Activated CD8-positive, alpha-beta T cell treated with anti-CD3 and anti-CD28 coated beads, Interleukin-2, amount 10 ng/mL, durations not matched to agents 7 days and 5 days (primary cell): ENCODE results near the gene IL36RN. TPM values are rescaled to one million over a fixed set of nuclear protein-coding genes. Genes with fewer than 3 reads are reported as not detected.

Source experiments
- ATAC-seq: fragments of 150-1000 bp; cut with Tn5 transposase; one replicate; pipeline ENCODE4 v1.10.0; 2021; ENCODE audit warnings: moderate library complexity
- CTCF ChIA-PET: fragments of 350-600 bp; sonication (Branson Sonifier 250); formaldehyde crosslinking; loops from one replicate; lab custom pipeline; 2021; ENCODE audit warnings: antibody characterized with exemption; lab: Charles Lee
- POLR2A ChIA-PET: fragments of 350-600 bp; sonication (Branson Sonifier 250); formaldehyde crosslinking; loops from one replicate; lab custom pipeline; 2021; ENCODE audit warnings: antibody characterized with exemption; lab: Charles Lee
- DNase-seq: peaks from one replicate; pipeline ENCODE4 v3.0.0-alpha.2; 2020
- H3K27ac Mint-ChIP-seq: one replicate; pipeline ENCODE4 v1.8.0; 2021; ENCODE audit warnings: mild to moderate bottlenecking, mixed read lengths
- H3K27me3 Mint-ChIP-seq: one replicate; pipeline ENCODE4 v1.8.0; 2021; ENCODE audit warnings: low read depth, mixed read lengths
- H3K36me3 Mint-ChIP-seq: one replicate; pipeline ENCODE4 v1.8.0; 2021; ENCODE audit warnings: low read depth, mixed read lengths
- H3K4me1 Mint-ChIP-seq: one replicate; pipeline ENCODE4 v1.8.0; 2021; ENCODE audit warnings: low read depth, mixed read lengths
- H3K4me3 Mint-ChIP-seq: one replicate; pipeline ENCODE4 v1.8.0; 2021; ENCODE audit warnings: mild to moderate bottlenecking, mixed read lengths
- H3K9me3 Mint-ChIP-seq: one replicate; pipeline ENCODE4 v1.8.0; 2022; ENCODE audit warnings: mixed read lengths; ENCODE audit not compliant: insufficient read depth
- total RNA-seq, 2 experiments: library from RNA; stranded (reverse); gene quantifications; one replicate each; pipeline ENCODE4 v1.2.3, GENCODE V29; 2021

IL36RN gene
- total RNA-seq, 2 experiments from 2014 or later: not detected

DNA sequence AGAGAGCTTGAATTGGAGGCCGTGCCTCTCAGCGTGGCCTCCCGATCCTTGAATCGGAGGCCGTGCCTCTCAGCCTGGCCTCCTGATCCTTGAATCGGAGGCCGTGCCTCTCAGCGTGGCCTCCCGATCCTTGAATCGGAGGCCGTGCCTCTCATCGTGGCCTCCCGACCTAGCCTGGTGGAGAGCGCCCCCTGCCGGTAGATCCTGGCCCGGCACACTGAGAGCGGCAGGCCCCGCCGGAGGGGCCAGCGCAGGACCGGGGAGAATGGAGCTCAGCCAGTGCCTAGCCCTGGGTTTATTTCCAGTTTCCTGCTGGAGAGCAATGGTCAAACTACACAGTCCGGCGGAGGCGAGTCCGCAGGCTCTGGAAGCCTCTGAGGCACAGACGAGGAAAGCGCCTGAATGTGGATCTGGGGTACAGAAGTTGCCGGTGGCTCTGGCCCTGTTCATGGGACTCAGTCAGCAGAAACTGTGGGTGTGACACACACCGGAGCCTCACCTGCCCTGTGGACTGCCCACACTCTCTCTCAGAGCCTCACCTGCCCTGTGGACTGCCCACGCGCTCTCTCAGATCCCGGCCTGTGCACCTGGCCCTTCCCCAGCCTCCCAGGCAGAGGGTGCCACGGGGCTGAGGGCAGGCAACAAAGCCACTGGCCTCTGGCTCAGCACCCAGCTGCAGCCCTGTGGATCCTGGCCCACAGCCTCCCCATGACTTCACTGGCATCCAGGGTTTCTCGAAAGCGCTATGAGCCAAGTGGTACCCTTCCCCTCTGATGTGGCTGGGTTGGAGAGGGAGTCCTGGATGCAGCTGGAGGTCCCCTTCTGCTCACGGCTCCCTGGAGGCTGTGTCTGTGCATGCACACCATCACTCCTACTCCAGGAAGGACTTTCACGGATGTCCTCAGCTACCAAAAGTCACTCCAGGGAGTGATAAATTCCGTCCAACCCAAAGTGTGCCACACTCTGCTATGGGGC is 7.8 kb upstream of the IL36RN start:
- CTCF ChIA-PET: interaction anchor here (1.0 to 1.5 kb wide), 2 partner anchors 13 to 110 kb away, joined by 3 to 4 read pairs; no protein-coding TSS in a partner anchor
- Mint-ChIP-seq H3K27ac (no peak overlapping the region), H3K9me3 (peaks cover 12% of the 10 kb centered on the region), H3K27me3 (peaks cover 4% of the 10 kb centered on the region), H3K4me1 (peaks cover 6% of the 10 kb centered on the region), H3K4me3 (no peak overlapping the region), H3K36me3 (no peaks in the 10 kb centered on the region)
- ATAC-seq (no peak), DNase-seq (no peak)
- POLR2A ChIA-PET: no interaction called here

DNA sequence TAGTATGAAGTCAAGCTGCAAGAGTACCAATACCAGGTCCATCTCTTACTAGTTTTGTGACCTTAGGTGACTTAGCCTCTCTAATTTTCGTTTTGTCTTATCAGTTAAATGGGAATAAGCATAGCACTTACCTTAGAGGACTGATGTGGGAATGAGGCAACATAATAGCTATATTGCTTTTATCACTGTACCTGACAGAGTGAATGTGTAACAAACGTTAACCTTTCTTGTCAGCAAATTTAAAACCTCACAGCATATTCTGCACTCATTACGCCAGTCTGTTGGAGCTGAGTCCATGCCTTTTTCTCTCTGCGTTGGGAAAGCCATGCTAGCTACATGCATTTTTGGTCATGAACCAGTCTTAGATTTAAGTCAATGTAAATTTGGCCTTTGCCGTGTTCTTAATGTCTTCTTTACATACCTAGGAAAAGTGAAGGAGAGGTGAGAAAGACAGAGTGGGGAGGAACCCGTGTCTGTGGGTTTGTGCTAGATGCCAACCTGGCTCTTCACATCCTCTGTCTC is 6.5 kb upstream of the IL36RN start, which contains the start of gene IL36B:
TSS of gene IL36B (minus strand) at position 472 of the 522 bp plus-strand sequence.
- no peak within 1 kb of the TSS for H3K4me3 Mint-ChIP-seq
- peaks cover 6% of the 10 kb centered on the region for H3K4me1 Mint-ChIP-seq
- CTCF ChIA-PET: interaction anchor here (1.0 to 1.5 kb wide), 2 partner anchors 14 to 111 kb away, joined by 3 to 4 read pairs; no protein-coding TSS in a partner anchor
- ATAC-seq: no peak
- DNase-seq: no peak
- no peak within 1 kb of the TSS for H3K27ac Mint-ChIP-seq
- H3K9me3 Mint-ChIP-seq: peaks cover 12% of the 10 kb centered on the region
- H3K36me3 Mint-ChIP-seq: no peaks in the 10 kb centered on the region
- peaks cover 4% of the 10 kb centered on the region for H3K27me3 Mint-ChIP-seq
- POLR2A ChIA-PET: no interaction called here

DNA sequence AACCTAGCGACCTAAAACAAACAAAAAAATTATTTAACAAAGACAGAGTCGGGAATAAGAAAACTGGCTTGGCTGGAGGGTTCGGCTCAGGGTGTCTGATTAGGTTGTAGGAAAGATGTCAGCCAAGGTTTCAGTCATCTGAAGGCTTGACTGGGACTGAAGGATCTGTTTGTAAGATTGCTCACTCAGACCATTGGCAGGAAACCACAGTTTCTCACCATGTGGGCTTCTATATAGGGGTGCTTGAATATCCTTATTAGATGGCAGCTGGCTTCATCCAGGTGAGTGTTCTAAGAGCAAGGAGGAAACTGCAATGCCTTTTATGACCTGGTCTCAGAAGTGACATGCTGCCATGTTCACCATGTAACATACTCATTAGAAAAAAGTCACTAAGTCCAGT is 5.3 kb upstream of the IL36RN start:
- H3K27ac Mint-ChIP-seq: no peak overlapping the region
- ChIA-PET CTCF (no interaction called here), POLR2A (no interaction called here)
- ATAC-seq: no peak
- H3K36me3 Mint-ChIP-seq: no peaks in the 10 kb centered on the region
- peaks cover 4% of the 10 kb centered on the region for H3K27me3 Mint-ChIP-seq
- peaks cover 6% of the 10 kb centered on the region for H3K4me1 Mint-ChIP-seq
- no peak overlapping the region for H3K4me3 Mint-ChIP-seq
- peaks cover 12% of the 10 kb centered on the region for H3K9me3 Mint-ChIP-seq
- no peak for DNase-seq

DNA sequence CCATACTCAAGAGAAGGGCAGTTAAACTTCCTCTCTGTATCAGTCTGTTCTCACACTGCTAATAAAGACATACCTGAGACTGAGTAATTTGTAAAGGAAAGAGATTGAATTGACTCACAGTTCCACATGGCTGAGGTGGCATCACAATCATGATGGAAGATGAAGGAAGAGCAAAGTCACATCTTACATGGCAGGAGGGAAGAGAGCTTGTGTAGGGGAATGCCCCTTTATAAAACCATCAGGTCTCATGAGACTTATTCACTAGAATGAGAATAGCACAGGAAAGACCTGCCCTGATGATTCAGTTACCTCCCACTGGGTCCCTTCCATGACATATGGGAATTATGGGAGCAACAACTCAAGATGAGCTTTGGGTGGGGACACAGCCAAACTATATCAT is 4.9 kb upstream of the IL36RN start:
- ChIA-PET CTCF (no interaction called here), POLR2A (no interaction called here)
- no peaks in the 10 kb centered on the region for H3K36me3 Mint-ChIP-seq
- H3K4me1 Mint-ChIP-seq: peaks cover 6% of the 10 kb centered on the region
- no peak overlapping the region for H3K4me3 Mint-ChIP-seq
- H3K9me3 Mint-ChIP-seq: peaks cover 12% of the 10 kb centered on the region
- H3K27me3 Mint-ChIP-seq: peaks cover 1% of the 10 kb centered on the region
- no peak for ATAC-seq
- no peak for DNase-seq
- H3K27ac Mint-ChIP-seq: no peak overlapping the region

DNA sequence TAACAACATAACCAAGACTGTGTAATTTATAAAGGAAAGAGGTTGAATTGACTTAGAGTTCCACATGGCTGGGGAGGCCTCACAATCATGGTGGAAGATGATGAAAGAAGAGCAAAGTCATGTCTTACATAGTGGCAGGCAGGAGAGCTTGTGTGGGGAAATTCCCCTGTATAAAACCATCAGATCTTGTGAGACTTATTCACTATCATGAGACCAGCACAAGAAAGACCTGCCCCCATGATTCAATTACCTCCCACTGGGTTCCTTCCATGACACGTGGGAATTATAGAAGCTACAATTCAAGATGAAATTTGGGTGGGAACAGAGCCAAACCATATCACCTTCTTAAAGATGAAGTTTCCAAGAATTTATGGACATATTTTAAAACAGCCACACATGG is 2.5 kb upstream of the IL36RN start:
- no peak for ATAC-seq
- no peaks in the 10 kb centered on the region for H3K27me3 Mint-ChIP-seq
- ChIA-PET POLR2A (no interaction called here), CTCF (interaction anchor here (1.1 to 2.5 kb wide), 2 partner anchors 24 to 216 kb away, joined by 3 to 5 read pairs; no protein-coding TSS in a partner anchor)
- peak; percentile 1 for DNase-seq
- no peaks in the 10 kb centered on the region for H3K36me3 Mint-ChIP-seq
- peaks cover 12% of the 10 kb centered on the region for H3K9me3 Mint-ChIP-seq
- H3K27ac Mint-ChIP-seq: no peak overlapping the region
- H3K4me3 Mint-ChIP-seq: no peak overlapping the region
- H3K4me1 Mint-ChIP-seq: peaks cover 6% of the 10 kb centered on the region

DNA sequence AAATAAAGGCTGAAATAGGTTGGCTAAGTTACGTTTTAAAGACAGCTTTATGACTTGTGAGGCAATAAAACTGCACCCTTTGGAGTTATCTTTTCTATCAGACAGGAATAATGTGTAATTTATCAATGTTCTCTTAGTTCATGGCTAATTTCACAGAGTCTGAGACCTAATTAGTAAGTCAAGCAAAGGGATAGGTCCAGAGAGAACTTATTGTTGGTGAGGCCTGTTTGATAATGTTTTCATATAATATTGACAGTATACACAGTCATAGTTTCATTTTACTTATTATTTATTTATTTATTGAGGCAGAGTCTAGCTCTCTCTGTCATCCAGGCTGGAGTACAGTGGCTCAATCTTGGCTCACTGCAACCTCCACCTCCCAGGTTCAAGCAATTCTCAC is 1.9 kb upstream of the IL36RN start:
- H3K4me1 Mint-ChIP-seq: peaks cover 6% of the 10 kb centered on the region
- no peak for ATAC-seq
- H3K36me3 Mint-ChIP-seq: no peaks in the 10 kb centered on the region
- ChIA-PET CTCF (interaction anchor here (1.1 to 2.5 kb wide), 2 partner anchors 23 to 216 kb away, joined by 3 to 5 read pairs; no protein-coding TSS in a partner anchor), POLR2A (no interaction called here)
- no peak overlapping the region for H3K4me3 Mint-ChIP-seq
- H3K9me3 Mint-ChIP-seq: peaks cover 12% of the 10 kb centered on the region
- H3K27me3 Mint-ChIP-seq: no peaks in the 10 kb centered on the region
- H3K27ac Mint-ChIP-seq: no peak overlapping the region
- no peak for DNase-seq

DNA sequence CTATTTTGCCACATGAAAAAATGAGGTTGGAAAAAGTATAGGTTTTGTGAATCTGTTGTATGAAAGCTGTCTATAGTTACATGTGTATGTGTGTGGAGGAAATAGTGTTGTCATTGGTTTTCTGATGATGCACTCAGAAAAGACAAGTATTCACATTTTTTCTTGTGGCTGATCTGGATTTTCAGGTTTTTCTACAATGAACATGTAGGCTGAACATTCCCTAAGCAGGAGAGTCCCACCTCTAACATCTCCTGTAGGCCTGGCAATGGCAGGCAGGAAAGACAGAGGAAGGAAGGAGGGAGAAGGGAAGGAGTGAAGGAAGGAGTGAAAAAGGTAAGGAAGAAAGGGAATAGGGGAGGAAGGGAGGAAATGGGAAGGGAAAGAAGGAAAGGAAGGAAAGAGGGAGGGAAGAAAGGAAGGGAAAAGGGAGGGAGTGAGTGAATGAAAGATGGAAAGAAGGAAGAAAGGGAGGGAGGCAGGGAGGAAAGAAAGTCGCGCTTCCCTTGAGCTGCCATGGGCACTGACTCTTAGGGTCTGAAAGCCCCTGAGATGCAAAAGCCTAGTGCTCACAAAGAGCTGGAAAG is 495 bp upstream of the IL36RN start:
- no peak for ATAC-seq
- no peaks in the 10 kb centered on the region for H3K27me3 Mint-ChIP-seq
- H3K27ac Mint-ChIP-seq: no peak overlapping the region
- CTCF ChIA-PET: interaction anchor here (1.3 kb wide), 1 partner anchor 117 kb away, joined by 3 read pairs; no protein-coding TSS in a partner anchor
- no peak overlapping the region for H3K4me3 Mint-ChIP-seq
- peaks cover 5% of the 10 kb centered on the region for H3K4me1 Mint-ChIP-seq
- H3K36me3 Mint-ChIP-seq: no peaks in the 10 kb centered on the region
- POLR2A ChIA-PET: no interaction called here
- peaks cover 12% of the 10 kb centered on the region for H3K9me3 Mint-ChIP-seq
- DNase-seq: no peak

DNA sequence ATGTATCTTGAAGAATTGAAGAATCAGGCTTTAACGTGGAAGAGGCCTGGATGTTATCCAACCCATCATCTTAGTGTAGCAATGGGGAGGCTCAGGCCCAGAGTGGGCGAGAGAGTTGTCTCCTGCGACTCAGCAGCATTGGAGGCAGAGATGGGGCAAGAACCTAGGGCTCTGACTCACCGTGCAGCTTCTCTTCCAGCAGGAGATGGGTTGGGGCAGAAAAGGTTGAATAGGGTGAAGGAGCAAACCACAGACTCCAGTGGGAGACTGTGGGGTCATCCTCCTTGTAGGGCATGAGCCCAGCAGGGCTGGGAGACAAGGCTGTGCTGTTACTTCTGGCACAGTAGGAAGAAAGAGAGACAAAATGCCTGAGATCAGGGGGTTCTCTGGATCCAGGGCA is 1.4 kb downstream of the IL36RN start:
- CTCF ChIA-PET: no interaction called here
- Mint-ChIP-seq H3K9me3 (peaks cover 2% of the 10 kb centered on the region), H3K27me3 (peaks cover 2% of the 10 kb centered on the region), H3K36me3 (no peaks in the 10 kb centered on the region), H3K4me3 (no peak overlapping the region), H3K27ac (no peak overlapping the region), H3K4me1 (no peaks in the 10 kb centered on the region)
- POLR2A ChIA-PET: no interaction called here
- DNase-seq (peak; percentile 4), ATAC-seq (no peak)

DNA sequence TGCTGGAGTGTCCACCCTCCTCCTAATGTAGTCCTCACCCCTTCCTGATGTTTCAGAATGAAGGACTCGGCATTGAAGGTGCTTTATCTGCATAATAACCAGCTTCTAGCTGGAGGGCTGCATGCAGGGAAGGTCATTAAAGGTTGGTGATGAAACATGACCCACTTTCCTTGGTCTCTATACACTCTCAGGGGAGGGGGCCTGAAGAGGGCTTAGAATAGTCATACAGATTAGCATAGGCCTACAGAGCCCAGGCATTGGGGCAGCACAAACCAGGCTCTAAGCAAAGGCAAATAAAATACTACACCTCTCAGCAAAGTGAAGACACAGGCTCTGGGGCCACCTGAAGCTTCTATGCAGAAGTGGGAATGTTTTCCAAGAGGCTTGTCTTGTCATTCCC is 1.8 kb downstream of the IL36RN start:
- CTCF ChIA-PET: no interaction called here
- ATAC-seq (no peak), DNase-seq (peak; percentile 18)
- H3K27ac Mint-ChIP-seq: no peak overlapping the region
- POLR2A ChIA-PET: no interaction called here
- no peaks in the 10 kb centered on the region for H3K4me1 Mint-ChIP-seq
- no peaks in the 10 kb centered on the region for H3K9me3 Mint-ChIP-seq
- H3K27me3 Mint-ChIP-seq: peaks cover 2% of the 10 kb centered on the region
- H3K36me3 Mint-ChIP-seq: no peaks in the 10 kb centered on the region
- H3K4me3 Mint-ChIP-seq: no peak overlapping the region

DNA sequence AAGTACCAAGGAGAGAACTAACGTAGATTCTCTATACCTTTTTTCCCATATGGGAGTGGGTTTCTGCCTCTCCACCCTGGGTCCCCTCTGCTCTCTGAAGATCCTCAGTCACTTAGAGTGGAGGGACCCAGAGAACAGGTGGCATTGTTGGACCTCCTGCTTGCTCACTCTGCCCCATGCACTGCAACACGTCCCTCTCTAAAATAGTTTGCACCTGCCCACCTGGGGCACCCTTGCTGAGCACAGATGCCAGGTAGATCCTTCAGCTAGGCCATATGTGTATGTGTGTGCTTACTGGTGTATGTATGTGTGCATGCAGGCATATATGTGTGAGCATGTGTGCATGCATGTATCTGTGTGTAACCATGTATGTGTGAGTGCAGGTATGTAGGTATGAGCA is 2.2 kb downstream of the IL36RN start:
- Mint-ChIP-seq H3K9me3 (no peaks in the 10 kb centered on the region), H3K4me3 (no peak overlapping the region), H3K27ac (no peak overlapping the region), H3K27me3 (peaks cover 2% of the 10 kb centered on the region), H3K4me1 (no peaks in the 10 kb centered on the region), H3K36me3 (no peaks in the 10 kb centered on the region)
- ATAC-seq: no peak
- peak; percentile 14 for DNase-seq
- CTCF ChIA-PET: no interaction called here
- POLR2A ChIA-PET: no interaction called here

DNA sequence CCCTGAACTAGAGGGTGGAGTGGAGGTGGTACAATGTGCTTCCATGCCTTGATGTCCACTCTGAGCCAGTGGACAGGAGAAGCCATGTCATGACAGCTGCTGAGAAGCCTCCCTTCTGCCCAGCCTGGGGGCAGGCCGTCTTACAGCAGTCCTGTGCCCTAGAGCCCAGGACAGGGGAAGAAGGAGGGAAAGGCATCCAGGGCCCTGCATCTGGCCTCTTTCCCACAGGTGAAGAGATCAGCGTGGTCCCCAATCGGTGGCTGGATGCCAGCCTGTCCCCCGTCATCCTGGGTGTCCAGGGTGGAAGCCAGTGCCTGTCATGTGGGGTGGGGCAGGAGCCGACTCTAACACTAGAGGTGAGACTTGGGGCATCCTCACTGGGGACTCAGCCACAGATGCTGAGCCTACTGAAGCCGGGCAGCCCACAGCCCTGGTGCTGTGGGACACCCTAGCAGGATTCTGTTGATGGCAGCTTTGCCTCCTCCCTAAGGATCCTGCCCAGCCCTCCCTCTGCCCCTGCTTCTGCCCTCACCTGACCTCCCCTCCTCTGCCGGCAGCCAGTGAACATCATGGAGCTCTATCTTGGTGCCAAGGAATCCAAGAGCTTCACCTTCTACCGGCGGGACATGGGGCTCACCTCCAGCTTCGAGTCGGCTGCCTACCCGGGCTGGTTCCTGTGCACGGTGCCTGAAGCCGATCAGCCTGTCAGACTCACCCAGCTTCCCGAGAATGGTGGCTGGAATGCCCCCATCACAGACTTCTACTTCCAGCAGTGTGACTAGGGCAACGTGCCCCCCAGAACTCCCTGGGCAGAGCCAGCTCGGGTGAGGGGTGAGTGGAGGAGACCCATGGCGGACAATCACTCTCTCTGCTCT is 3.1 kb downstream of the IL36RN start:
- Mint-ChIP-seq H3K27ac (no peak overlapping the region), H3K27me3 (peaks cover 2% of the 10 kb centered on the region), H3K4me3 (no peak overlapping the region), H3K9me3 (no peaks in the 10 kb centered on the region), H3K36me3 (no peaks in the 10 kb centered on the region), H3K4me1 (no peaks in the 10 kb centered on the region)
- ChIA-PET CTCF (interaction anchor here (1.0 kb wide), 1 partner anchor 18 kb away, joined by 4 read pairs; no protein-coding TSS in a partner anchor), POLR2A (no interaction called here)
- DNase-seq: peak; percentile 13
- ATAC-seq: no peak
